ENCODE data around the gene RBBP7. TPM values are rescaled to one million over a fixed set of nuclear protein-coding genes. Genes with fewer than 3 reads are reported as not detected.
A peak's percentile ranks its signal among the peaks of the same experiment; 100 is the strongest.

Gene RBBP7
- total and polyA plus RNA-seq, 4 donors: 52.3 to 117 (median 83.7) TPM

DNA sequence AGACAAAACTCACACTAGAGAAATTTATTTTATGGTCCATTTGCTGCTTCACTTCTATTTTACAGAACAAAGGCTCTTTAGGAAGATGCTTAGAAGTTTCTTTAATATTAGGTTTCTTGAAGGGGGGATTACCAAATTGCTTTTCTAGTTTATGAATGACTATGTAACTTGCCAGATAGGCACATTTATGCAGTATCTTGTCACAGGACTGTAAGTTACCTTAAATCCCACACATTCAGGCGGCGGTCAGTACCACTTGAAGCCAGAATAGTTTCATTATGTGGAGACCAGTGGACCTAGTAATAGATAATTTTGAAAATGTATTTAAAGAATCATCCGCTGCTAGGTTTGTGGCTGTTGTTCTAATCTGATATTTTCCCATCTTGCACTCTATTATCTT is 18.3 kb downstream of the RBBP7 start:
- ATAC-seq (ENCODE audit: insufficient read depth, low FRiP score) (no peak), DNase-seq (no peak)
- H3K9me3 ChIP-seq (ENCODE audit: control insufficient read depth in 4 of 4, insufficient read depth in 3 of 4, low read length in 3 of 4): no peaks in the 10 kb centered on the region
- TF ChIP-seq, protein P1, sequence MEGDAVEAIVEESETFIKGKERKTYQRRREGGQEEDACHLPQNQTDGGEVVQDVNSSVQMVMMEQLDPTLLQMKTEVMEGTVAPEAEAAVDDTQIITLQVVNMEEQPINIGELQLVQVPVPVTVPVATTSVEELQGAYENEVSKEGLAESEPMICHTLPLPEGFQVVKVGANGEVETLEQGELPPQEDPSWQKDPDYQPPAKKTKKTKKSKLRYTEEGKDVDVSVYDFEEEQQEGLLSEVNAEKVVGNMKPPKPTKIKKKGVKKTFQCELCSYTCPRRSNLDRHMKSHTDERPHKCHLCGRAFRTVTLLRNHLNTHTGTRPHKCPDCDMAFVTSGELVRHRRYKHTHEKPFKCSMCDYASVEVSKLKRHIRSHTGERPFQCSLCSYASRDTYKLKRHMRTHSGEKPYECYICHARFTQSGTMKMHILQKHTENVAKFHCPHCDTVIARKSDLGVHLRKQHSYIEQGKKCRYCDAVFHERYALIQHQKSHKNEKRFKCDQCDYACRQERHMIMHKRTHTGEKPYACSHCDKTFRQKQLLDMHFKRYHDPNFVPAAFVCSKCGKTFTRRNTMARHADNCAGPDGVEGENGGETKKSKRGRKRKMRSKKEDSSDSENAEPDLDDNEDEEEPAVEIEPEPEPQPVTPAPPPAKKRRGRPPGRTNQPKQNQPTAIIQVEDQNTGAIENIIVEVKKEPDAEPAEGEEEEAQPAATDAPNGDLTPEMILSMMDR (IDR thresholded peaks at IDR 0.05; ENCODE audit: control extremely low read depth, extremely low read depth): no peak
- 94 to 98% methylated on average over 3 of the region's 3 CpGs for whole genome bisulfite sequencing, 2 donors
- H3K4me1 ChIP-seq (ENCODE audit: control insufficient read depth in 5 of 5, insufficient read depth in 5 of 5, low read length in 5 of 5): no peaks in the 10 kb centered on the region
- H3K27ac ChIP-seq (ENCODE audit: low read depth in 1 of 2, low read length in 1 of 2): no peak overlapping the region
- H3K4me3 ChIP-seq: no peak overlapping the region
- peaks cover 0 to 21% (median 16%) of the 10 kb centered on the region in 3 donors for H3K27me3 ChIP-seq (ENCODE audit: control insufficient read depth in 3 of 3, insufficient read depth in 3 of 3, low read length in 2 of 3)
- peaks cover 9 to 18% (median 12%) of the 10 kb centered on the region in 4 donors for H3K36me3 ChIP-seq (ENCODE audit: control insufficient read depth in 4 of 4, insufficient read depth in 4 of 4, low read length in 4 of 4)
- H3K9ac ChIP-seq (ENCODE audit: insufficient read depth in 1 of 2, low read length in 2 of 2): no peak overlapping the region

DNA sequence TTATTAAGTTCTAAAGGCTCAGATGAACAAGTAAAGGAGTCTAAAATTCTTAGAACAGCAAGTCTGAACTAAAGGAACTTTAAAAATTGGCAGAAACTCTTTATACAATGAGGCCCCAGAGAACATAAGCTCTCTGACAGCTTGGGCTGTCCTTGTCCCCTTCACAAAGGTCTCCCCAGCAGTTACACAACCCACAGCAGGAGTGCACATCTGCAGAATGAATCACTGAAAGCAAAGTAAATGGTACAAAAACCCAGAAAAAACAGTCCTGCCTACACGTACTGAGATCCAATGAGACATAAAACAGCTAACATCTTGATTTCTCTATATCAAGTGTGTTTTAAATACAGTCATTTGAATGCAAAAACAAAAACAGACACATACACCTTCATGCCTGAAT is 18.7 kb downstream of the RBBP7 start:
- Histone ChIP-seq H3K36me3 (ENCODE audit: control insufficient read depth in 4 of 4, insufficient read depth in 4 of 4, low read length in 4 of 4) (peaks cover 8 to 21% (median 11%) of the 10 kb centered on the region in 4 donors), H3K9me3 (ENCODE audit: control insufficient read depth in 4 of 4, insufficient read depth in 3 of 4, low read length in 3 of 4) (no peaks in the 10 kb centered on the region), H3K4me3 (no peak overlapping the region), H3K27me3 (ENCODE audit: control insufficient read depth in 3 of 3, insufficient read depth in 3 of 3, low read length in 2 of 3) (peaks cover 0 to 21% (median 16%) of the 10 kb centered on the region in 3 donors), H3K9ac (ENCODE audit: insufficient read depth in 1 of 2, low read length in 2 of 2) (no peak overlapping the region), H3K4me1 (ENCODE audit: control insufficient read depth in 5 of 5, insufficient read depth in 5 of 5, low read length in 5 of 5) (no peaks in the 10 kb centered on the region), H3K27ac (ENCODE audit: low read depth in 1 of 2, low read length in 1 of 2) (no peak overlapping the region)
- DNase-seq (no peak), ATAC-seq (ENCODE audit: insufficient read depth, low FRiP score) (no peak)
- TF ChIP-seq, protein P1 (IDR thresholded peaks at IDR 0.05; ENCODE audit: control extremely low read depth, extremely low read depth): no peak
- WGBS, 2 donors: 72 to 86% methylated on average over 1 of the region's 1 CpG

DNA sequence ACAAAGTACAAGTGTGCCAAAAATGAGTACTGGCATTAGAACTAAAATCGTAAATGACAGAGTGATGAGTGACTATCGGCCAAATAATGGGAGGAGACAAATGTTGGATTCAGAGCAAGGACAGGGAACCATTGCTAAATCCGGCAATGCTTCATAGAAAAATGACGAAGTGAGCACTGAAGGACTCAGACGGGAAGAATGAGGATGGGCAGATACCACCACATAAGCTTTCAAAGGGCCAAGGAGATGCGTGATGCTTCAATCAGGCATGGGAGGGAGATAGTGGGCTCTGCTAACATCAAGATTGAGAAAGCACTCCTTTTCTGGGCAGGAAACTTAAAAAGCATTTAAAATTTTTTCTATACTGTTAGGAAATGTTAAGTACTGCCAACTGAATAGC is 21.6 kb downstream of the RBBP7 start:
- DNase-seq (peak in 1 of 3 donors; percentile 30), ATAC-seq (ENCODE audit: insufficient read depth, low FRiP score) (no peak)
- Histone ChIP-seq H3K4me3 (no peak overlapping the region), H3K9me3 (ENCODE audit: control insufficient read depth in 4 of 4, insufficient read depth in 3 of 4, low read length in 3 of 4) (no peaks in the 10 kb centered on the region), H3K27ac (ENCODE audit: low read depth in 1 of 2, low read length in 1 of 2) (no peak overlapping the region), H3K27me3 (ENCODE audit: control insufficient read depth in 3 of 3, insufficient read depth in 3 of 3, low read length in 2 of 3) (peaks cover 0 to 25% (median 23%) of the 10 kb centered on the region in 3 donors), H3K36me3 (ENCODE audit: control insufficient read depth in 4 of 4, insufficient read depth in 4 of 4, low read length in 4 of 4) (peaks cover 12 to 19% (median 15%) of the 10 kb centered on the region in 4 donors), H3K4me1 (ENCODE audit: control insufficient read depth in 5 of 5, insufficient read depth in 5 of 5, low read length in 5 of 5) (peaks cover 0 to 2% (median 0%) of the 10 kb centered on the region in 5 donors), H3K9ac (ENCODE audit: insufficient read depth in 1 of 2, low read length in 2 of 2) (no peak overlapping the region)
- 75 to 90% methylated on average over 6 of the region's 6 CpGs for whole genome bisulfite sequencing, 2 donors
- TF ChIP-seq, protein P1 (IDR thresholded peaks at IDR 0.05; ENCODE audit: control extremely low read depth, extremely low read depth): no peak

DNA sequence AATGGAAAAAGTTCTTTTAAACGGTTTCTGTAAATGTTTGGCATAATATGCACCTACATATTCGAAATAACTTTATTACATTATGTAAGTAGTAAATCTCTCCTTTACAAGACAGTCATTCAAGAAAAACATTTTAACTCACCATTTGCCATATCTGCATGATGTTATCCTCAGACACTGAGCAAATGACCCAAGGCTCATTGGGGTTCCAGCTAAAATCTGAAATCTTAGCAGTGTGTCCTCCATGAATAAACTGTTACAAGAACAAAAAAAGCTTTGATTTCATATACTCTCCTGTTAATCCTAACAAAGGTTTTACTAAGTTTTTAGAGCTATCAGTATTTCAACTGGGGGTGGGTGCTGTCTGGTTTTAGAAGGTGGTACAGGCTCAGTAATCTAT is 24.5 kb downstream of the RBBP7 start:
- H3K9me3 ChIP-seq (ENCODE audit: control insufficient read depth in 4 of 4, insufficient read depth in 3 of 4, low read length in 3 of 4): no peaks in the 10 kb centered on the region
- WGBS, 2 donors: 85 to 94% methylated on average over 2 of the region's 2 CpGs
- TF ChIP-seq, protein P1 (IDR thresholded peaks at IDR 0.05; ENCODE audit: control extremely low read depth, extremely low read depth): no peak
- no peak for ATAC-seq (ENCODE audit: insufficient read depth, low FRiP score)
- no peak overlapping the region for H3K9ac ChIP-seq (ENCODE audit: insufficient read depth in 1 of 2, low read length in 2 of 2)
- peaks cover 0 to 2% (median 0%) of the 10 kb centered on the region in 5 donors for H3K4me1 ChIP-seq (ENCODE audit: control insufficient read depth in 5 of 5, insufficient read depth in 5 of 5, low read length in 5 of 5)
- no peak for DNase-seq
- H3K4me3 ChIP-seq: no peak overlapping the region
- no peak overlapping the region for H3K27ac ChIP-seq (ENCODE audit: low read depth in 1 of 2, low read length in 1 of 2)
- peaks cover 6 to 16% (median 10%) of the 10 kb centered on the region in 4 donors for H3K36me3 ChIP-seq (ENCODE audit: control insufficient read depth in 4 of 4, insufficient read depth in 4 of 4, low read length in 4 of 4)
- peaks cover 0 to 24% (median 20%) of the 10 kb centered on the region in 3 donors for H3K27me3 ChIP-seq (ENCODE audit: control insufficient read depth in 3 of 3, insufficient read depth in 3 of 3, low read length in 2 of 3)

Data from lung (tissue), 12 donors.